NCI-H1436 treated with DMSO at 0.1 percent for 48 hours (cell line): ENCODE data around the gene MRPL55.

ENCODE experiments used
- DNase-seq: peaks from one replicate; lab custom pipeline; 2025; lab: John Stamatoyannopoulos, UW

Gene MRPL55

DNA sequence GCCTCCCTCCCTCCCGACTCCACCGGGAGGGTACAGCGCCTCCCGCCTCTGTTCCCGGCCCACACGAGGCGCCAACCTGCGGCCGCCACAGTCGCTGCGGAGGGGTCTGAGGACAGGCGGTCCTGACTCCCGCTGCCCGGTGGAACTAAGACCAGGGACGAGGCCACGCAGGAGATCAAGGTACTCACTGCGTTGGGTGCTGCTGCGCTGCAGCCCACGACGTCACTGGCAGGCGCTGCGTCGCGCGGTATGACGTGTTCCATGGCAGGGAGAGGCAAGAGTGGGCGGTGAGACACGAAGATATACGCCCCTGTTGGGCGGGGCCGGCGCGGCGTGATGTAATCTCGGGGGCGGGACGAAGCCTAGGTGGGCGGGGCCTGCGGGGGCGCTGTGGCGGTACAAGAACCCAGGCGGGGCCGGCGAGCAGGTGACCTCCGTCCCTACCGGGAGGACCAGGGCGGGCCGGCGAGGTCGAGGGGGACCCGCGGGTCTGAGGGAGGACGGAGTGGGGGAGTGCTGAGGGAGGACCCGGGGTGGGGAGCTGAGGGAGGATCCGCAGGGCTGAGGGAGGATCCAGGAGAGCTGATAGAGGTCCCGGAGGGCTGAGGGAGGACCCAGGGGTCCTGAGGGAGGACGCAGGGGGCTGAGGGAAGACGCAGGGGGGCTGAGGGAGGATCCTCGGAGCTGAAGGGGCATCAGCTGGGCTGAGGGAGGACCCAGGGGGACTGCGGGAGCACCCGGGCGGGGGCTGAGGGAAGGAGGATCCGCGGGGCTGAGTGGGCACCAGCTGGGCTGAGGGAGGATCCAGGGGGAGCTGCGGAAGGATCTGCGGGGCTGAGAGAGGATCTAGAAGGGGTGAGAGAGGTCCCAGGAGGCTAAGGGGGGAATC is at the start of gene MRPL55:
MRPL55 (minus strand) TSS at position 227 of the 889 bp plus-strand sequence. CDS start 1,039 bp downstream, outside the sequence.
- peak; percentile 71 for DNase-seq

GRCh38 chr1:228158151-228159007 is 49.3 kb upstream of the MRPL55 start:
- no peak for DNase-seq

DNA sequence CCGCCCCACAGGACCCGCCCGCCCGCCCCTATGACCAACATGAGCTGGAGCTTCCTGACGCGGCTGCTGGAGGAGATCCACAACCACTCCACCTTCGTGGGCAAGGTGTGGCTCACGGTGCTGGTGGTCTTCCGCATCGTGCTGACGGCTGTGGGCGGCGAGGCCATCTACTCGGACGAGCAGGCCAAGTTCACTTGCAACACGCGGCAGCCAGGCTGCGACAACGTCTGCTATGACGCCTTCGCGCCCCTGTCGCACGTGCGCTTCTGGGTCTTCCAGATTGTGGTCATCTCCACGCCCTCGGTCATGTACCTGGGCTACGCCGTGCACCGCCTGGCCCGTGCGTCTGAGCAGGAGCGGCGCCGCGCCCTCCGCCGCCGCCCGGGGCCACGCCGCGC is 48.6 kb upstream of the MRPL55 start:
- DNase-seq = no peak

- no peak for DNase-seq
These were observed 48.0 kb upstream of the MRPL55 start for GRCh38 chr1:228156941-228157728.

GRCh38 chr1:228156515-228156881 is 47.4 kb upstream of the MRPL55 start:
- DNase-seq = no peak

GRCh38 chr1:228155596-228156514 is 46.8 kb upstream of the MRPL55 start:
- DNase-seq = no peak

DNA sequence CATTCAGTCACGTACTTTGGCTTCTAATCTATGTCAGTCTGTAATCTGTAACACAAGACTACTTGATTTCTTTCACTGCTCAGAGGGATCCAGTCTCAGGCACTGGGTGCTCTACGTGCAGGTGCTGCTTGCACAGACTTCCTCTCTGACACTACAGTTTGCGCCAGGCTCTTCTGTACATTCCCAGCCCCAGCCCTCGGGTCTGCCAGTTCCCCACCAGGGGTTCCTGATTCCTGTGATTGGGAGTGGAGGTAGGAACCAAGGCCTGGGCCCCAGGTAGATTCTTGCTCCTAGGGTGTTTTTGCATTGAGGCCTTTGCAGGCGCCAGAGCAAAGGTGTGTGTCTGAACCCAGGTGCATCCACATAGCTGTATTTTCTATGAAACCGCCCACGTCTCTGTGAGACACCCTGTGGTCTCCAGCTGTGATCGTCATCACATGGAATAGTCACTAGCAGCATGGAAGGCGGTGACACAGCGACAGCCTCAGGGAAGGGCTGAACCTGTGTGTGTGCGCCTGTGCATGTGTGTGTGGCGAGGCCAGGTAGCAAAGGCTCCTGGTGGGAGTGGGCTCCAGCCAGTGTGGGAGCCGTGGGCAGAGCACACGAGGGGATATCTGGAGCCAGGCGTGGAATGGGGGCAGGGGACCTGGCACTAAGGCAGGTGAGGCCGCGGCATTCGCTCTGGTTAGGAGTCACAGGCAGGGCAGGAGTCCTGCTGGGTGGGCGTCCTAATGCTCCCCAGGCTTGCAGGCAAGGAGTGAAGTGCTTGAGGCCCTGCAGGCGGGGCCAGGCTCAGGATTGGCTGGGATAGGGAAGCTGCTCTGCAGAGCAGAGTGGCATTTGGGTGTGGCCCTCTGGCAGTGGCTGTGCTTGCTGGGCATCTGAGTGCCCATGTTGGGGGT is 45.8 kb upstream of the MRPL55 start:
- DNase-seq = no peak

DNA sequence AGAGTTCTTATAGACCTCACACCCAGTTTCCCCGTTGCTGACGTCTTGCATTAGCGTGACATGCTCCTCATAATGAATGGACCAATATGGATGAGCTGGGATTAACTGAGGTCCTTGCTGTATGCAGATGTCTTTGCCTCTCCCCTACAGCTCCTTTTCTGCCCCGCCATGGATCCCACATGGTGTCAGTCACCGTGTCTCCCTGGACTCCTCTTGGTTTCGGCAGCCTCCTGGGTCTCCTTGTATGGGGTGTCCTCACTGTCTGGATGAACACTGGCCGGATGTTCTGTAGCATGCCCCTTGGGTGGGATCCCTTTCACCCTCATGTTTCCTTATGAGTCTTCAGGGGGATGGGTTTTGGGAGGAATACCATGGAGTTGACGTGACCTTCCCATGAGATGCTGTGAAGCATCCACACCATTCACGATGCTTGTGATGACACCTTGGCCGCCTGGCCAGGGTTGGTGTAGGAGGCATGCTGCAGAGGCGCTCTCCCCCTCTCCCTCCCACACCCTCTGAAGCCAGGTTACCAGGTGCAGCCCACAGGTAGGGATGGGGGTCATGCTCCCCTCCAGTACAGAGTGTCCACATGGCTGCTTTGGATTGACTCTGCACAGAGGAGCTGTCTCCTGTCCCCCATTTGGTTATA is 45.0 kb upstream of the MRPL55 start:
- no peak for DNase-seq

DNA sequence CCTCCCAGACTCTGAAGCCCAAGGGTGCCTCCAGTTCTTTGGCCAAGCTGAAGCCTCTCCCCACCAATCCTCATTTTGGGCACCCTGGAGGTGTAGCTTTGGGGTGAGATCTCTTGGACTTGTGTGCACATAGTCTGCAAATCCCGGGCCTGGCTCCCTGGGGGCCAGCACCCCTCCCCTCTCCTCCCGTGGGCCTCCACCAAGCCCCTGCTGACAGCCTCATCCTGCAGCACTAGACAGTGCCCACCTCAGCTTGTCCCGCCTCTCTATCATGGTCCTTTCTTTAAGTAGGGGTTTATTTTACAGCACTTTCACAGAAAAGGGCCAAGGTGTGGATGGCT is 43.8 kb upstream of the MRPL55 start:
- DNase-seq = no peak

GRCh38 chr1:228152097-228152917 is 43.2 kb upstream of the MRPL55 start:
- no peak for DNase-seq

DNA sequence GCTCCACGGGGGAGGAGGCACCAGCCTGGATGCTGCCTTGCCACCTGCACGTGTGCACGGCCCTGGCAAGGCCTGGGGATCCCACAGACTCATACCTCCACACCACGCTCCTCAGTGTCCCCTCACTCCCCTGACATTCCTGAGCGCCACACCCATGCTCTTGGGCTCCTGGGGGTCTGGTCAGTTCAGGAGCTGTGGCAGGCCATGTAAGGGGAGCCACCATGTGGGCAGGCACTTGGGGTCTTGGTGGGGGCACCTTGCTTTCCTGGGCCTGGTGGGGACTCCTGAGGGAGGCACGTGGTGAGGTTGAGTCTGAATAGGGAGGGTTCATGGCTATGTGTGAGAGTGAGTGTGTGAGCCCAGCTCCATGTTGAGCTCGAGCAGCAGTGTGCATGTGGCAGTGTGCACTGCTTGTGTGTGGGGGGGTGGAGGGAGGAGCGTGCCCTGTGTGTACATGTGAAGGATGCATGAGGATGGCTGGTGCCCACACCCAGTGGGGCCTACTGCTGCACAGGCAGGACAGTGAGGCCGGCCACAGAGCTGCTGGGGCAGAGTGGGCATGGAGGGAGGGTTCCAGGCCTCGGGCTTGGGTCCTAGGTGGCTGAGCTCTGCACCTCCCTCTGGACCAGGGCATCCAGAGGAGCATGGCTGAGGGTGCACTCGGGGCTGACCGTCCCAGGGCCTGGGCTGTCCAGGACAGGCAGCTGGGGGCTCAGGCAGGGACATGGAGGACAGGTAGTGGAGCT is 42.3 kb upstream of the MRPL55 start:
- no peak for DNase-seq

DNA sequence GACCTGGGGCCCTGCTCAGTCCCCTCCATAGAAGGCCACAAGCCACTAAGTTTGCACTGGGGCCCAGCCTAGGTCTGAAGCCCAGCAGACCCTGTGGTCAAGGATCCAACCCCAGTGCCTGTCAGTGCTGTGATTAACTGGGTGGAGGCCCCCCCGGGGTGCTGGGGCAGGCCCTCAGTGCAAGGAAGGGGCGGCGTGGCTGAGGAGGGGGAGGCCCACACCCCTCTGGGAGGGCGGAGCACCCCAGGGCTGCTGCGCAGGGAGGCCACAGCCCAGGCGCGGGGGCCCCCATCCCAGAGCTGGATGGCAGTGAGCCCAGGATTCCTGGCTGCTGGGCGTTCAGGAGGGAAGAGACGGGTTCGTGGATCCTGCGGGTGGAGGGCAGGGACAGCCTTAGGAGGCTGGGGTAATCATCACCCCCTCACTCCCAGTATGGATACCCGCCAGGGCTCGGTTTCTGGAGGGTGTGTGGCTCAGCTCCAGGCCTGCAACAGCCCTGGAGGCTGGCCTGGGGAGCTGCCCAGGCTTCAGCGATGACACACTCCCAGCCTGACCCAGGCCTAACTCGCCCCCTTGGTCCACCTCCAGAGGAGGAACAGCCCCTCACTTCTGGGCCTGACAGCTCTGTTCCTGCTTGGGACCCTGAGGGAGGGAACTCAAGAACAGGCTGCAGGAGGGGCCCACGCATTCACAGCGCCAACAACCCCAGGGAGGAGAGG is 41.5 kb upstream of the MRPL55 start:
- DNase-seq = no peak

DNA sequence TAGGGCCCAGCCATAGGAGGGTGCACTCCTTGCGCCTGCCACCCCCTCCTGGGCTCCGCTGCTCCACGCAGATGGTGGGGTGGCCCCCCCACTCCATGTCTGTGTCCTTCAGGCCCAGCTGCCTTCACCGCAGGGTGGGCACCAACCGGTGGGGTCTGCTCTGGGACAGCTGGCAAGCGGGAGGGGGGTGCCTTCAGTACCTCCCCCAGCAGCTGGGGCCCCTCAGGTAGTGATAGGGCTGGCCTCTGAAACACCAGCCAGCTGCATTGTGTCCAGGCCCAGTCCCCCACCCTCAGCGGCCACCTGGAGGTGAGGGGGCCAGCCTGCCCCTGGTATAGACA is 41.0 kb upstream of the MRPL55 start:
- DNase-seq = no peak

DNA sequence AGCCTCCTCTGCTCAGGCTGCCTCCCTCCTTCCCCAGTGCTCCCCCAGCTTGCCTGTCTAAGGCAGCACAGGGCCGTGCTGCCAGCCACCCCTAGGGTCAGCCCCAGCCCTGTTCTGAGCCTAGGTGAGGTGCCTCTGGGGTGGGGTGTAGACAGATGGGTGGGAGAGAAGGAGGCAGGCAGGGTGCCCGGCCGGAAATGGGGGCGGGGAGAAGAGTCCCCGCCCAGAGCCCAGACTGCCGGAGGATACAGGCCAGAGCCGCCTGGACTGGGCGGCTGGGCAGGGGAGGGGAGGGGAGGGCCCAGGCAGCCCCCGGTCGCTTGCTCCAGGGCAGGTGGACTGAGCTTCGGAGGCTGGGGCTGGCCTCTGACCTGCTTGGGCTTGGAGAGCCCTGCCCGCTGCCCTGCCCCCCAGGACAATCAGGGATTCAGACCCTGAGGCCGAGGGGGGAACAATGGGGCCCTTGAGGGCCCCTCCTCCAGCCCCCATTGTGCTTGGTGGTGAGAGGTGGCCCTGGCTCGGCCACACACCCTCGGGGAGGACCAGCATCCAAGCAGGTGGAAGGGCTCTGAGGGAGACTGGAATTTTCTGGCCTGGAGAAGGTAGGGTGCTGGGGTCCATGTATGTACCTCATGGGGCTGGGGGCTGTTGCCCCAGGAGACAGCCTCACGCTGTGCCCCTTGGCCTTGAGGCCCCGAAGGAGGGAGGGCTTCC is 40.5 kb upstream of the MRPL55 start, which contains the start of gene GJC2:
GJC2 (plus strand) TSS at position 525 of the 714 bp plus-strand sequence. CDS start 7,829 bp downstream, outside the sequence.
- no peak for DNase-seq

DNA sequence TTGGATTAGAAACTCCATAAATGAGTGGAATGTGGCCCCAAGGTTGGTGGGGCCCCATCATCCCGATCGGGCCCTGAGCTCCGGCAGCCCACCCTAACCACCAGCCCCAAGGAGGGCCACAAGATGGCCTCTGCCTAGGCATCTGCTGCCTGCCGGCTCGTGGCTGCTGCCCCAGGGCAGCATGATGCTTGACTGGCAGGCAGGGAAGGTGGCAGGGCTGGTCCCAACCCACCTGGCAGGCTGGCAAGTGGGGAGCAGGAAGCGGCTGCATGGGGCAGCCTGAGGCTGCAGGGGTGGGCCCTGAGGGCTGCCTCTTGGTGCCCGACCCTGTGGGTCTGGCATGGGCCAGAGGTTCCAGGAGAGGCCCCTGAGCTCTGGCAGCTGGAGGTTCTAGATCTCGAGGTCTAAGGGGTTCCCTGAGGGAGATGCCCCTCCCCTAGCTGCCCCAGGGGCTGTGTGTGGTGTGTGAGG is 39.9 kb upstream of the MRPL55 start:
- no peak for DNase-seq

GRCh38 chr1:228148196-228148861 is 39.2 kb upstream of the MRPL55 start:
- no peak for DNase-seq
